Kidney (tissue), 14 donors: Measurements from ENCODE around the gene ROPN1B. TPM values are rescaled to one million over a fixed set of nuclear protein-coding genes. Genes with fewer than 3 reads are reported as not detected.
"Not testable (repeated sequence)": the region's sequence is repeated elsewhere in the genome, so short reads cannot be mapped to it uniquely, and the experiment has no call there.

Experiments
- DNase-seq, 5 donors: peaks; one replicate each; pipeline ENCODE4 v3.0.0-alpha.2; 2013 to 2020
- FAIRE-seq: peaks from 2 replicates; lab custom pipeline; 2012; peaks lifted over from hg19 to GRCh38; lab: Jason Lieb, UNC
- H3K27ac ChIP-seq, 2 donors: one replicate each; pipeline ENCODE4 v1.7.0; 2013; ENCODE audit warnings: low read depth in 2 of 2, low read length in 2 of 2, inconsistent platforms in 1 of 2
- H3K27me3 ChIP-seq: one replicate; pipeline ENCODE4 v1.7.1; 2013; ENCODE audit warnings: low read length, inconsistent platforms; ENCODE audit not compliant: control insufficient read depth, insufficient read depth
- H3K36me3 ChIP-seq, 3 donors: one replicate each; pipeline versions ENCODE4 v1.7.0 to v1.7.1; 2013; ENCODE audit warnings: low read length in 3 of 3, control low read depth in 1 of 3, inconsistent platforms in 1 of 3; ENCODE audit not compliant: insufficient read depth in 3 of 3, control insufficient read depth in 2 of 3
- H3K4me1 ChIP-seq, 3 donors: one replicate each; pipeline versions ENCODE4 v1.7.0 to v1.7.1; 2013; ENCODE audit warnings: low read length in 3 of 3, inconsistent platforms in 1 of 3, low read depth in 1 of 3; ENCODE audit not compliant: control insufficient read depth in 2 of 3, insufficient read depth in 2 of 3
- H3K4me3 ChIP-seq, 3 donors: one replicate each; pipeline versions ENCODE4 v1.7.0 to v1.8.1; 2013; ENCODE audit warnings: low read length in 3 of 3, control low read depth in 1 of 3, inconsistent platforms in 1 of 3
- H3K9ac ChIP-seq, 3 donors: one replicate each; pipeline versions ENCODE4 v1.7.0 to v1.7.1; 2013; ENCODE audit warnings: low read length in 3 of 3, control low read depth in 1 of 3, inconsistent platforms in 1 of 3
- H3K9me3 ChIP-seq, 3 donors: one replicate each; pipeline versions ENCODE4 v1.7.0 to v1.7.1; 2013; ENCODE audit warnings: low read length in 3 of 3, control low read depth in 1 of 3, inconsistent platforms in 1 of 3; ENCODE audit not compliant: control insufficient read depth in 2 of 3, insufficient read depth in 1 of 3
- CTCF ChIP-seq: IDR thresholded peaks from 3 replicates; pipeline ENCODE4 v1.5.1; 2012; ENCODE audit warnings: mild to moderate bottlenecking, moderate library complexity, borderline replicate concordance; ENCODE audit not compliant: insufficient read depth; ENCODE audit errors: extremely low read depth
- intact Hi-C: fragments of 100-400 bp; cut with DNase I; formaldehyde crosslinking; loops from one replicate; pipeline ENCODE4 v1.11.1; 2022
- polyA plus RNA-seq: library from polyadenylated mRNA; stranded (reverse); fragments of 350-450 nt; fragmentation: Illumina TruSeq; extraction: RNeasy Lipid Tissue Mini Kit (QIAGEN cat#74804); gene quantifications from one replicate; pipeline ENCODE4 v1.2.3, GENCODE V29; 2014; ENCODE audit warnings: low read depth, low replicate concordance; ENCODE audit not compliant: insufficient read depth
- total RNA-seq: library from RNA; stranded (reverse); fragmentation: NEBNext Ultra II Directional; extraction: Animal tissue kit (Norgen Biotek cat#: 25700); gene quantifications from one replicate; pipeline ENCODE4 v1.2.1, GENCODE V29; 2021
- donor health status: control.
- donor health status: control.
- donor health status: control.
- donor health status: control.
- donor health status: control.
- donor health status: DM: yes; HTN: yes; CAD: no.
- donor health status: Normal renal cell carcinoma (clear cell type).

The ROPN1B gene
- total and polyA plus RNA-seq, 2 donors from 2014 or later = not detected

- H3K4me1 ChIP-seq = no peaks in the 10 kb centered on the region
- FAIRE-seq (no peak), DNase-seq (peak in 1 of 5 donors; percentile 49)
- TF ChIP-seq CTCF = no peak
- H3K9me3 ChIP-seq = peaks cover 0 to 4% (median 0%) of the 10 kb centered on the region in 3 donors
- no peaks in the 10 kb centered on the region for H3K36me3 ChIP-seq
- H3K27ac ChIP-seq = no peak overlapping the region
- H3K9ac ChIP-seq = no peak overlapping the region
- no peaks in the 10 kb centered on the region for H3K27me3 ChIP-seq
- H3K4me3 ChIP-seq = no peak overlapping the region
- intact Hi-C loops = no loop called here
Observed at GRCh38 chr3:125960456-125961288, 8.3 kb upstream of the ROPN1B start.

- peaks cover 0 to 4% (median 0%) of the 10 kb centered on the region in 3 donors for H3K9me3 ChIP-seq
- no peak overlapping the region for H3K9ac ChIP-seq
- no peak for DNase-seq
- FAIRE-seq = no peak
- H3K27ac ChIP-seq = no peak overlapping the region
- no peak for TF ChIP-seq CTCF
- H3K4me3 ChIP-seq = no peak overlapping the region
- no peaks in the 10 kb centered on the region for H3K27me3 ChIP-seq
- no peaks in the 10 kb centered on the region for H3K4me1 ChIP-seq
- no peaks in the 10 kb centered on the region for H3K36me3 ChIP-seq
- intact Hi-C loops = no loop called here
Observed at GRCh38 chr3:125961289-125961589, 7.7 kb upstream of the ROPN1B start.

GRCh38 chr3:125963834-125964233 is 5.1 kb upstream of the ROPN1B start:
- intact Hi-C loops, DNase-seq, H3K9ac ChIP-seq, H3K9me3 ChIP-seq, H3K4me3 ChIP-seq, H3K36me3 ChIP-seq, H3K27ac ChIP-seq, FAIRE-seq, H3K4me1 ChIP-seq, H3K27me3 ChIP-seq: not testable (repeated sequence)

GRCh38 chr3:125965505-125965904 is 3.5 kb upstream of the ROPN1B start:
- H3K9me3 ChIP-seq = peaks cover 0 to 4% (median 0%) of the 10 kb centered on the region in 3 donors
- intact Hi-C loops = no loop called here
- no peak overlapping the region for H3K4me3 ChIP-seq
- no peak for TF ChIP-seq CTCF
- DNase-seq = no peak
- peaks cover 4% of the 10 kb centered on the region for H3K27me3 ChIP-seq
- H3K9ac ChIP-seq = no peak overlapping the region
- FAIRE-seq = no peak
- no peaks in the 10 kb centered on the region for H3K36me3 ChIP-seq
- H3K27ac ChIP-seq = no peak overlapping the region
- no peaks in the 10 kb centered on the region for H3K4me1 ChIP-seq
